ENCODE data around the gene PGAM4.

DNA sequence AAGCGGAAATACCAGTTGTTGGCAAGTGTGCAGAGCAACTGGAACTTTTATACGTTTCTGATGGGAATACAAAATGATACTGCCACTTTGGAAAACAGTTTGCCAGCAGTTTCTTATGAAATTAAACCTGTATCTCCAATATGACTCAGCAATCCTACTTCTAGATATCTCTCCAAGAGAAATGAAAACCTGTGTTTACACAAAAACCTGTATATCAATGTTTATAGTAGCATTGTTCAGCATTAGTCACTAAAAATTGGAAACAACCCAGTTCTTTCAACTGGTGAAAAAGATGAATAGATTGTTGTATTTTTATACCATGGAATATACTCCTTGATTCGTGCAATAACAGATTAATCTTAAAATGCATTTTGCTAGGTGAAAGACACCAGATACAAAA lies 32.1 kb downstream of the PGAM4 start:
- TF ChIP-seq ZNF232 (CRISPR knock-in tag; IDR thresholded peaks at IDR 0.05) (no peak), CBFB (CRISPR knock-in tag; IDR thresholded peaks at IDR 0.05; ENCODE audit: low read depth) (no peak), ZNF396 (CRISPR knock-in tag; IDR thresholded peaks at IDR 0.05; ENCODE audit: borderline replicate concordance) (no peak), CREM (CRISPR knock-in tag; IDR thresholded peaks at IDR 0.05) (no peak), KAT7 (CRISPR knock-in tag; IDR thresholded peaks at IDR 0.05; ENCODE audit: borderline replicate concordance) (no peak), FOXP1 (CRISPR knock-in tag; IDR thresholded peaks at IDR 0.05; ENCODE audit: borderline replicate concordance) (no peak), ZNF138 (CRISPR knock-in tag; conservative IDR thresholded peaks at IDR 0.05) (no peak), SP1 (CRISPR knock-in tag; conservative IDR thresholded peaks at IDR 0.05) (no peak), GABPB1 (CRISPR knock-in tag; IDR thresholded peaks at IDR 0.05) (no peak)
- TF ChIP-seq, protein P1, sequence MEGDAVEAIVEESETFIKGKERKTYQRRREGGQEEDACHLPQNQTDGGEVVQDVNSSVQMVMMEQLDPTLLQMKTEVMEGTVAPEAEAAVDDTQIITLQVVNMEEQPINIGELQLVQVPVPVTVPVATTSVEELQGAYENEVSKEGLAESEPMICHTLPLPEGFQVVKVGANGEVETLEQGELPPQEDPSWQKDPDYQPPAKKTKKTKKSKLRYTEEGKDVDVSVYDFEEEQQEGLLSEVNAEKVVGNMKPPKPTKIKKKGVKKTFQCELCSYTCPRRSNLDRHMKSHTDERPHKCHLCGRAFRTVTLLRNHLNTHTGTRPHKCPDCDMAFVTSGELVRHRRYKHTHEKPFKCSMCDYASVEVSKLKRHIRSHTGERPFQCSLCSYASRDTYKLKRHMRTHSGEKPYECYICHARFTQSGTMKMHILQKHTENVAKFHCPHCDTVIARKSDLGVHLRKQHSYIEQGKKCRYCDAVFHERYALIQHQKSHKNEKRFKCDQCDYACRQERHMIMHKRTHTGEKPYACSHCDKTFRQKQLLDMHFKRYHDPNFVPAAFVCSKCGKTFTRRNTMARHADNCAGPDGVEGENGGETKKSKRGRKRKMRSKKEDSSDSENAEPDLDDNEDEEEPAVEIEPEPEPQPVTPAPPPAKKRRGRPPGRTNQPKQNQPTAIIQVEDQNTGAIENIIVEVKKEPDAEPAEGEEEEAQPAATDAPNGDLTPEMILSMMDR (IDR thresholded peaks at IDR 0.05) = no peak
- TF ChIP-seq, protein P2, sequence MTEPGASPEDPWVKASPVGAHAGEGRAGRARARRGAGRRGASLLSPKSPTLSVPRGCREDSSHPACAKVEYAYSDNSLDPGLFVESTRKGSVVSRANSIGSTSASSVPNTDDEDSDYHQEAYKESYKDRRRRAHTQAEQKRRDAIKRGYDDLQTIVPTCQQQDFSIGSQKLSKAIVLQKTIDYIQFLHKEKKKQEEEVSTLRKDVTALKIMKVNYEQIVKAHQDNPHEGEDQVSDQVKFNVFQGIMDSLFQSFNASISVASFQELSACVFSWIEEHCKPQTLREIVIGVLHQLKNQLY (CRISPR knock-in tag; IDR thresholded peaks at IDR 0.05) = no peak
